Measurements from ENCODE around the gene FARP2. TPM values are rescaled to one million over a fixed set of nuclear protein-coding genes. Genes with fewer than 3 reads are reported as not detected.
"Not testable (repeated sequence)": the region's sequence is repeated elsewhere in the genome, so short reads cannot be mapped to it uniquely, and the experiment has no call there.

The FARP2 gene
- total RNA-seq, 2 donors from 2014 or later, result 11.1 to 21.5 TPM

DNA sequence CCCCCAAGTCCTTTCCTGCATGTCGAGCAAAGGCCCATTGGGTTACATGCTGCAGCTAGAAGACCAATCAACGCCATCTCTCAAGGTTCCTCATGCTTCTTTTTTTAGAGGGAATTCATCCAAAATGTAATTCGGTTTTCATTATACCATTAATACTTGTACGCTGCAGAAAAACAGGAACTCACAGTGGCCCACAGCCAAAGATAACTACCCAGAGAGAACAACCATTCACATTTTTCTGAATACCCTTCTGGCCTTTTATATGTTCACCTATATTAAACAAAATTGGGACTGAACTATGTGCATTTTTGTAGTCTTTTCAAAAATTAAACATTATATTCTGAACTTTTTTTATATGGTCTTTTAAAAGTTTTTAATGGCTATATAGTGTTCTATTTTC is 25.8 kb downstream of the FARP2 start:
- DNase-seq (ENCODE audit: low spot score), result no peak
- Histone ChIP-seq H3K27ac (no peak overlapping the region), H3K4me3 (no peak overlapping the region), H3K27me3 (no peaks in the 10 kb centered on the region), H3K9me3 (no peaks in the 10 kb centered on the region), H3K4me1 (peaks cover 0 to 35% of the 10 kb centered on the region in 2 donors), H3K36me3 (no peaks in the 10 kb centered on the region)
- TF ChIP-seq, protein P1, sequence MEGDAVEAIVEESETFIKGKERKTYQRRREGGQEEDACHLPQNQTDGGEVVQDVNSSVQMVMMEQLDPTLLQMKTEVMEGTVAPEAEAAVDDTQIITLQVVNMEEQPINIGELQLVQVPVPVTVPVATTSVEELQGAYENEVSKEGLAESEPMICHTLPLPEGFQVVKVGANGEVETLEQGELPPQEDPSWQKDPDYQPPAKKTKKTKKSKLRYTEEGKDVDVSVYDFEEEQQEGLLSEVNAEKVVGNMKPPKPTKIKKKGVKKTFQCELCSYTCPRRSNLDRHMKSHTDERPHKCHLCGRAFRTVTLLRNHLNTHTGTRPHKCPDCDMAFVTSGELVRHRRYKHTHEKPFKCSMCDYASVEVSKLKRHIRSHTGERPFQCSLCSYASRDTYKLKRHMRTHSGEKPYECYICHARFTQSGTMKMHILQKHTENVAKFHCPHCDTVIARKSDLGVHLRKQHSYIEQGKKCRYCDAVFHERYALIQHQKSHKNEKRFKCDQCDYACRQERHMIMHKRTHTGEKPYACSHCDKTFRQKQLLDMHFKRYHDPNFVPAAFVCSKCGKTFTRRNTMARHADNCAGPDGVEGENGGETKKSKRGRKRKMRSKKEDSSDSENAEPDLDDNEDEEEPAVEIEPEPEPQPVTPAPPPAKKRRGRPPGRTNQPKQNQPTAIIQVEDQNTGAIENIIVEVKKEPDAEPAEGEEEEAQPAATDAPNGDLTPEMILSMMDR (IDR thresholded peaks at IDR 0.05), result no peak

DNA sequence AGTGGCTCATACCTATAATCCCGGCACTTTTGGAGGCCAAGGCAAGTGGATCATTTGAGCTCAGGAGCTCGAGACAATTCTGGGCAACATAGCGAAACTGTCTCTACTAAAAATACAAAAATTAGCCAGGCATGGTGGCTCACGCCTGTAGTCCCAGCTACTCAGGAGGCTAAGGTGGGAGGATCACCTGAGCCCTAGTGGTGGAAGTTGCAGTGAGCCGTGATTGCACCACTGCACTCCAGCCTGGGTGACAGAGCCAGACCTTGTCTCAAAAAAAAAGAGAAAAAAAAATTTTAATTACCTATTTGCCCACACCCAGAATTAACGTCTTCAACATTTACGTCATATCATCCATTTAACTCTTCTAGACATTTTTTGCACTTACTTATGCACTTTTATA is 29.4 kb downstream of the FARP2 start:
- H3K27ac ChIP-seq; DNase-seq (ENCODE audit: low spot score); H3K9me3 ChIP-seq; H3K36me3 ChIP-seq; H3K27me3 ChIP-seq; H3K4me3 ChIP-seq: not testable (repeated sequence)
- H3K4me1 ChIP-seq, result peaks cover 0 to 19% of the 10 kb centered on the region in 2 donors

DNA sequence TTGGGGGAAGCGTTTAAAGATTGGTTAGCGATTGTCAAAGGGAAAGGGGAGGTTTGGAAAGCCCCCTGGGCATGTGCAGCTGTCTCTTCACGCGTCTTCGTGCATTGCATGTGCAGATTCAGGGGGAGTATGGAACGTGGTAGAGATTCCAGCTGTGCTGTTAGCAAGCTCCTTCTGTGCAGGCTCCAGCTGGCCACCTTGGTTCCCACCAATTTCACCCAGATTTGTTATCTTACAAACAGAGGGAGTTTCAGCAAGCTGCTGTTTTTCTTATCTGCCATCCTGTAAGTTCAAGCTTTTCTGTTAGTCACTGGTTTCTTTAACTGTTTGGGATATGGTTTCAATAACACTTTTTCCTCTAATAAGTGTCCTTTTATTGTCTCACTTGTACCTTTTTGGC is 30.4 kb downstream of the FARP2 start:
- H3K36me3 ChIP-seq, result no peaks in the 10 kb centered on the region
- no peaks in the 10 kb centered on the region for H3K9me3 ChIP-seq
- DNase-seq (ENCODE audit: low spot score), result no peak
- H3K27me3 ChIP-seq, result no peaks in the 10 kb centered on the region
- H3K4me1 ChIP-seq, result peaks cover 0 to 10% of the 10 kb centered on the region in 2 donors
- no peak overlapping the region for H3K4me3 ChIP-seq
- H3K27ac ChIP-seq, result no peak overlapping the region
- TF ChIP-seq, protein P1 (IDR thresholded peaks at IDR 0.05), result no peak

DNA sequence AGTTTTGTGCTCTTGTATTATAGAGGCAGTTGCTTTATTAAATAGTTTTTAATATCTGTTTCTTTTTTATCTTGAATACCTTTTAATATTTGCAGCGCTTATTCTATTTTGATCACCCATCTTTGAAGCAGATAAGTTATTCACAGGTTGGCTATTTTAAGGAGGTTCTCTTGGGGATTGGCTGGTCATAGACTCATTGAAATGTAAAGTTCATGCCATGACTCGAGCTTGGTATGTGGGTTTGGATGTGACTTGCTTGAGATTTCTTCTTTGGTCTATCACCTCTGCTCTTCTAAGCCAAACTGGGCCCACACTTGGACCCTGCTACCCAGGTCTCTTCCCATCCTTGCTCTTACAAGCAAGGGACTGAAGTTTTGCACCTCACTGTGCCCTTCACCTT is 33.6 kb downstream of the FARP2 start:
- H3K9me3 ChIP-seq, result no peaks in the 10 kb centered on the region
- TF ChIP-seq, protein P1 (IDR thresholded peaks at IDR 0.05), result no peak

DNA sequence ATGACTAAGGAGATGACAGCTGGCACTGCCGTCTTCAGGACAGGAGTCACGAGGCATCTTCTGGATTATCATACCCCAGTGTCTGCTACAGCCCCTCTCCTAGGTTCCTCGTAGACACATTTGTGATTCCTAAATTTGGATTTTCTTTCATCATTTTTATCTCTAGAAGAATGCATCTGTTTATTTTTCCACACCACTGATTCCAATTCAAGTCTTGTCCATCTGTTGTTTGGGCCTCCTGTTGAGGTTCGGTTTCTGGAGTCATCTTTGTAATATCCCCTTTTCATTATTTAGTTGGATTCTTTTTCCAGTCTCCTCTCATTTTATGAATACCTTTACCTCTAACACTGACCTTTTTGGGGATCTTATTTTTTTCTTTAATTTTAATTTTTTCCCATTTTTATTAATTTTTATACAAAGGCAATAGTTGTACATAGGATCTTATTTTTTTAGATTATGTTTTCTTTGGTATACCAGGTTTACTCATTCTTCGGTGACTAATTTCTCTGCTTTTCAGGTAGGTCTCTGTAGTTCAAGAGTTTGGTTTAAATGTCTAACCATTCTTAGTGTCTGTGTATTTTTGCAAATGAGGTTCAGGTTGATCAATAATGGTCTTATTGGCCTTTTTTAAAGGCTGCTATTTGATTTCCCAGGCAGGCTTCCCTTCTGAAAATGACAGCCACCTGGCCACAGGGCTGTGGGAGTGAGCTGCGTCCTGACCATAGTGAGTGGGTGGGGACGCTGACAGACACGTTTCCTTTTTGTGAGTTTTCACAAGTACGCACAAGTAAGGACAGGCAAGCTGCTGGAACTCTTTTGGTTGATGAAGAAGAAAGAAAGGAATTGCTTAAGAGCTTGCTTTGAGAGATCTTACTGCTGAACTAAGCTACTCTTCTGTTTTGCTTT is 34.5 kb downstream of the FARP2 start:
- Histone ChIP-seq H3K36me3 (no peaks in the 10 kb centered on the region), H3K4me1 (no peaks in the 10 kb centered on the region), H3K9me3 (no peaks in the 10 kb centered on the region), H3K4me3 (no peak overlapping the region), H3K27ac (no peak overlapping the region), H3K27me3 (no peaks in the 10 kb centered on the region)
- TF ChIP-seq, protein P1 (IDR thresholded peaks at IDR 0.05), result no peak
- DNase-seq (ENCODE audit: low spot score), result no peak

More for the DNA sequence above, 33.6 kb downstream of the FARP2 start:
- Histone ChIP-seq H3K27ac (no peak overlapping the region), H3K4me3 (no peak overlapping the region), H3K36me3 (no peaks in the 10 kb centered on the region), H3K4me1 (no peaks in the 10 kb centered on the region), H3K27me3 (no peaks in the 10 kb centered on the region)
- no peak for DNase-seq (ENCODE audit: low spot score)

DNA sequence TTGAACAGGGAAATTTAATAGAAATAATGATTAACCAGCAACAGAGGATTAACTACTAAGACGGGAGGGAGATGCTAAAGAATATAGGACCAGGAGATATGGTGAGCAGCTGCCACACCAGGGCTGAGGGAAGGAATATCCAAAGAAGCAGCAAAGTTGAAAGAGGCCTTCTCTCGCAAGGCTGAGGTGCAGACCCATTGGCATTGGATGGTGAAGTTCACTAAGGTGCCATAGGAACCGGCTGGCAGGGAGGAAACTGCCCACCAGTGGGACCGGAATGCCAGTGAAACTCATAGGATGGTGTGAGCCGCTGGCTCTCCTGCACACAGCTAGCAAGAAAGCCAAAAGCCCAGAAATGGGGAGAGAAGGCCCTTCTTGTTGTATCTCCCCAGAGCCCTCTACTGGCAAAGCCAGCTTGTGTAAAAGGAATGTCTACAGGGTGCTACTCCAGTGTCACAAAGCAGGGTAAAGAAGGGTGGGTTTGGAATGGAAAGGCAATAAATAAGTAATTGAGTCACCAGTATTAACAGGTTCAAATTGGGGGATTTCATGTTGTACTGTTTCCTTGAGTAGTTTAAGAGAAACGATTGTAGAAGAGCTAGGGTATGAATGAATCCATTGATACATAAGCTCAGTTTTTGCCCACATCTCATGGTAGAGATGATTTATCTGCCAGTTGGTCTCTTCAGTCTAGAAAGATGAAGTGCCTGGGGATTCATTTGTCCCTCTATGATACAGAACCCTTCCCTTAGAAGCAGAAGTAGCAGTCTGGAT is 36.0 kb downstream of the FARP2 start:
- TF ChIP-seq, protein P1 (IDR thresholded peaks at IDR 0.05), result peak in 1 of 2 donors; percentile 37
- Histone ChIP-seq H3K36me3 (no peaks in the 10 kb centered on the region), H3K9me3 (no peaks in the 10 kb centered on the region), H3K4me1 (no peaks in the 10 kb centered on the region), H3K27ac (no peak overlapping the region), H3K4me3 (no peak overlapping the region), H3K27me3 (no peaks in the 10 kb centered on the region)
- DNase-seq (ENCODE audit: low spot score), result no peak

DNA sequence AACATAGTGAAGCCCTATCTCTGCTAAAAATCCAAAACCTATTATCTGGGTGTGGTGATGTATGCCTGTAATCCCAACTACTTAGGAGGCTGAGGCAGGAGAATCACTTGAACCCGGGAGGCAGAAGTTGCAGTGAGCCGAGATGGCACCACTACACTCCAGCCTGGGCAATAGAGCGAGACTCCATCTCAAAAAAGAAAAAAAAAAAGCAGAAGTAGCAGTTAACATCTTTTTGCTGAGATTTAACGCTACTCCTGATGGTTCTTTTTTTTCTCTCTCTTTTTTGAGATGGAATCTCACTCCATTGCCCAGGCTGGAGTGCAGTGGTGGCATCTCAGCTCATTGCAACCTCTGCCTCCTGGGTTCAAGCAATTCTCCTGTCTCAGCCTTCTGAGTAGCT is 36.7 kb downstream of the FARP2 start:
- H3K4me3 ChIP-seq; H3K27me3 ChIP-seq; H3K27ac ChIP-seq; H3K36me3 ChIP-seq; H3K4me1 ChIP-seq; H3K9me3 ChIP-seq; DNase-seq (ENCODE audit: low spot score): not testable (repeated sequence)
